Stimulated activated CD4-positive, alpha-beta T cell treated with anti-CD3 and anti-CD28 coated beads, Interleukin-1b, Interleukin-23, amount 100 ng/mL, for 24 hours (primary cell): ENCODE measurements around the gene MYO5A.
"Not testable (repeated sequence)": the region's sequence is repeated elsewhere in the genome, so short reads cannot be mapped to it uniquely, and the experiment has no call there.

ENCODE experiments used
- DNase-seq, 4 experiments: peaks; one replicate each; pipeline ENCODE4 v3.0.0-alpha.2; 2020; ENCODE audit warnings: low read depth in 4 of 4, low spot score in 1 of 4

MYO5A gene

DNA sequence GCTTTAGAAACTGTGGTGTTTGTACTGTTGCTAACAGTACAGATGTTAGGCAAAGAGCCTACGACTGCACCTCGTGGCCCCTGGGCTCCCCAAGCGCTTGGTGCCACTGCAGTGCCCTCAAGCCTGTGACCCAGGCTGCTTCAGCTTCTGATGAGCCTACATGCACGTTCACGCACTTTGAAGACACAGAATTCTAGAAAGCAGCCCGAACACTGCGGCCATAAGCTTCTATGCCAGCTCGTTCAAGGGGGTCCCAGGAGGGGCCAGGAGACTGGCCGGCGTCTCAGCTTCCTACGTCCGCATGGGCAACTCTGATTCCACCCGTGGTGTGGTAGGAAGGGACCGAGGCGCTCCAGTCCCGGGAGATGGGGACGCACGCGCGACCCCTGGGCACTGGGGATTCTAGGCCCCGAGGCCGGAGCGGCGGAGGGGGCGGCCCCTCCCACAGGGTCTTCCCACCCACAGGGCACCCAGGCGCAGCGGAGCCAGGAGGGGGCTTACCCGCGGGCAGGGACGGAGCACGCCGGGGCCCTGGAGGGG lies 233.7 kb downstream of the MYO5A start:
- no peak for DNase-seq

DNA sequence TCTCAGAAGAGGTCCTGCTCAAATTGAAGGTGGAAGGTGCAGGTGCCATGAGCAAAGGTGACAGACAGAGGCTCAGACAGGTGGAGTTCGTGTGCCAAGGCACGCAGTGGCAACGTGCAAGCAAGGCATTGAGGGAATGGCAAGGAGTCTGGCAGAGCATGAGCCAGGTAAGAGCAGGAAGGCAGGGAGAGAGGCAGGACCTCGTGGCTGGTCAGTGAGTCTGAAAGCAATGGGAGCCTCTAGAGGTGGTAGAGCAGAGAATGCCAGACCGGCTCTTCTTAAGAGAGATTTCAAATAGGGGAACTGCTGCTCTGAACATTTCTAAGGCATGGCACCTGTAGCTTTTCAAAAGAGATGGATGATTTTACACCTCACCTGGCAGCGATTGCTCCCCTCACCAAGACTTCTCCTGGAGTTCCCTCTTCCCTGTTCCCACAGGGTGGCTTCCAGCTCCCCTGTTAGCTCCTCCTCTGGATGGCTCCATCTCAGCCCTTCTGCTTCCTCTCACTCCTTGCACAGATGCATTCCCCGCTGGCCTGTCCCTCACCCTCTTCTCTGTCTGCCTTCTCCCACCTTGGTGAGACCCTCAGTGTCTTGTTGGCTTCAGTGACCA lies 235.8 kb downstream of the MYO5A start:
- no peak for DNase-seq

DNA sequence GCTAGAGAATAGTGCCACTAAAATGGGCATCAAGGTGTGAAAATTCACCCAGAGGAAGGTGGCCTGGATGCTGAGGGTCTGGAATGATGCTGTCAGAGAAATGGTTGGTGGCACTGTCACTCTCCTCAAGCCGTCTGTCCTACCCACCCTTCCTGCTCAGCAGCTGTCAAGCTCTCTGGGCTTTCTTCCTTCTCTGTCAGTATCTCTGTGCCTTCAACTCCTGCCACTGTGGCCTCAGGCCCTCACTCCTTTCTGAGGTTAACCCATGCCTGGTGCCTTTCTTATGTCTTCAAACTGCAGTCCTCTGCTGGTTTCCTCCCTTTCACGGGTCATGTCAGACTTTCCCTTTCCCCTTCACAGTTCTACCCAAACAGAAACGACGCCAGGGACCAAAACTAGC lies 237.5 kb downstream of the MYO5A start:
- DNase-seq, result no peak

DNA sequence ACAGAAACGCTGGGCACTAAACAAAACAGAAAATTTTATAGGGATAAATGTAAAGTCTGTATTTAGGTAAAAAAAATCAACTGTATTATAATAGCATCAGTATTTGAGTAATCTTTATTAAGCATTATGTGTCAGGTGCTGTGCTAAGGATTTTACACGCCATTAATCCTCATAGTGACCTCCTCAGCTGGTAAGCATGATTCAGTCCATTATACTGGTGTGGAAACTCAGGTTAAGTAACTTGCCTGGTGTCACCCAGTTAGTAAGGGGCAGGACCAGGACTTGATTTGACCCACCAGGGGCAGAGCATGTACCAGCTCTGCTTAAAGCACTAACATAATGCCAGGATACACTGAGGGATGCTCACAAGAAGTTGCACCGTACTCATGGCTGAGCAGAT lies 237.9 kb downstream of the MYO5A start:
- DNase-seq, result no peak

- DNase-seq, result no peak
Measured at GRCh38 chr15:52290329-52290728, 238.4 kb downstream of the MYO5A start.

GRCh38 chr15:52289629-52290081 lies 239.0 kb downstream of the MYO5A start:
- DNase-seq, result no peak

DNA sequence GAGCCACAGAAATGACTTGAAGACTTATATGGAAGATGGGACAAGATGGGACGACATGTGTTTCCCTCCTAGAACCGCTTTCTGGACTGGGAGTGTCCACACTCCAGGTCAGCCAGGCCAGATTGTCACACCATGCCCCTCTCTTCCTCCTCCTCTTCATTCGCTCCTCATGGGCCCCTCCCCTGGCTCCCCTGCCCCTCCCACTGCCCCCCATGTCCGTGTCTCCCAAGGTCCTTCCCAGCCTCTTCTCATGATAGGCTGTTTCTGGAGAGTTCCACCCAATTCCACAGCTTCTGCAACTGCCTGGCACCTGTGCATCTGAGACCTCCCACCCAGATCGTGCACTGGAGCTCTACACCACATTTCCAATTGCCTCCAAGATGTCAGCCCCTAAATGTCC lies 239.7 kb downstream of the MYO5A start:
- no peak for DNase-seq

DNA sequence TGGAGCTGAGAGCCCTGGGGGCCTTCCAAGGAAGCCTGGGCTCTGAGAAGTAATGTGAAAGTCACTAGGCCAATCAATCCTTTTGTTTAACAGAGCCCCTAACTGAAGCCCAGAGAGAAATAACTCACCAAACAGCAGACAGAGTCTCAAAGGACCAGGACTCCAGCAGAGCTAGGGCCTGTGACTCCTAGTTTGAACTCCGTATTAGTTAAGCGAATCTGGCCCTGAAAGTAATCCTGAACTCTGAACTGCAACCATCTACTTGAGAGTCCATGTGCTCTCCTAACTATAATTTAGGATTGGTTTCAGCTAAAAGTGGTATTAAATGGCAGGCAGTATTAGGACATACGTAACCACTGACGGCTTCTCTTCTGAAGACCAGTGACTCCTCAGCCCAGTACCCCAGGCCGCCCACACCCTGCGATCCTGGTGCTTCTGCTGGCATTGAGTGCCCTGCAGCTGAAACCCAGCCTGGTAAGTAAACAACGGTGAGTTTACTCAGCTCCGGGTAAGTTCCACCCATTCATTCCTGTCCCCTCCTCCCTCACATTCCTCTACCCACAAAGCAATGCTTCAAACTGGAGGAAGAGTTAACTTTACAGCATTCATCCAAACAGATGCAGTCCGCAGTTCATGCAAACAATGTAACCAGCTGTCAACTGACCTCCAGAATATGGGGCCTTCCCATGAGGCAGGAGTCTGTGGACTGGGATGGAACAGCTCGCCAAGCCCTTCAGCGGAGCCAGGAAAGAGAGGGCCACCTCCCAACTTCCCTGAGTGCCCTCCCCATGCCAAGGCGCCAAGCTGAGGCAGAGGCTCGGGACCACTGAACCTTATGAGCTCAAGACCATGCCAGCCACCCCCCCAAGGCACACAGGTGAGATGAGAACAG lies 240.4 kb downstream of the MYO5A start:
- no peak for DNase-seq

DNA sequence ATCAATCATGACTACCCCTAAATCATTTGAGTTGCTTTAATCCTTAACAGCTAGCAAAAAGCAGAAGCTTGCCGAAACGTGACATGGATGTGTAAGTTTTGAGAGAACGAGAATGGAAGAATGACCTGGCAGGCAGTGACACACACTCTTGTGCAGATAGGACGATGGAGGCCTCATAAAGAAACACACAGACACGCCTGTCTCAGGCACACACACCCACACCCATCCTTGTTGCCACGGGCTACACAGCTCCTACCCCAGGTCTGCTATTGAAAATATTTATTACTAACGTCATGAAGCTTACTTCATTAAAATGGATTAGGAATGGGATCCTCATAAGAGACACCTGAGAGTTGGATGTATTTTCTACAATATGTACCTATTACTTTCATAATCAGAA lies 241.6 kb downstream of the MYO5A start:
- DNase-seq, result no peak

- DNase-seq, result not testable (repeated sequence)
Measured at GRCh38 chr15:52285941-52286340, 242.7 kb downstream of the MYO5A start.

DNA sequence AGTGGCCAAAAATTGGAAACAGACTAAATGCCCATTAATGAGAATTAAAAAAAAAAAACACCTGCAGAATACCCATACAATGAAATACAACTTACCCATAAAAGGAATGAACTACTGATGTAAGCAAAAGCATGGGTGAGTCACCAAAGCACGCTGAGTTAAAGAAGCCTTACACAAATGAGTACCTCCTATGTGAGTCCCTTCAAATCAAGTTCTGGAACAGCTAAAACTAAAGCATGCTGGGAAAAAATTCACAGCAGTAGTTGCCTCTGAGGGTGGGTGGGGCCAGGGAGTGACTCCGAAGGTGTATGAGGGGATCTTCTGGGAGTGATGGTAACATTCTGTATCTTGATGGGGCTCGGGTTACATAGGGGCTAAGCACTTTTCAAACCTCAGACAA lies 244.5 kb downstream of the MYO5A start:
- DNase-seq, result no peak

DNA sequence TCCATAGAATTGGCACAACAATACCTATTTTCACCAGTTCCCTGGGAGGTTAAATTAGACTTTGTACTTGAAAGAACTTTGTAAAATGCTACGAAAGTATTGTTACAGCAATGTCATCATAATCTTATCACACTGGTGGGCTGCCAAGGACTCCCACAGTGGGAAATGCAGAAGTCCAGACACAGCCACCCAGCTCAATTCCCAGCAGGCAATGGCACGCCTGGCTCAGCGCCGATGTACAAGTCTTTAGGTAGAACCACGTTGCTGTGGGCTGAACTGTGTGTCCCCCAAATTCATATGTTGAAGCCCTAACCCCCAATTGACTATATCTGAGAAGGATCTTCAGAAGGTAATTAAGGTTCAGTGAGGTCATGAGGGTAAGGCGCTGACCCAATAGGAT lies 245.4 kb downstream of the MYO5A start:
- DNase-seq, result no peak

GRCh38 chr15:52282418-52282817 lies 246.3 kb downstream of the MYO5A start:
- no peak for DNase-seq

- DNase-seq, result no peak
Measured at GRCh38 chr15:52281085-52282035, 247.3 kb downstream of the MYO5A start.

- DNase-seq, result no peak
Measured at GRCh38 chr15:52280326-52281084, 248.2 kb downstream of the MYO5A start.

DNA sequence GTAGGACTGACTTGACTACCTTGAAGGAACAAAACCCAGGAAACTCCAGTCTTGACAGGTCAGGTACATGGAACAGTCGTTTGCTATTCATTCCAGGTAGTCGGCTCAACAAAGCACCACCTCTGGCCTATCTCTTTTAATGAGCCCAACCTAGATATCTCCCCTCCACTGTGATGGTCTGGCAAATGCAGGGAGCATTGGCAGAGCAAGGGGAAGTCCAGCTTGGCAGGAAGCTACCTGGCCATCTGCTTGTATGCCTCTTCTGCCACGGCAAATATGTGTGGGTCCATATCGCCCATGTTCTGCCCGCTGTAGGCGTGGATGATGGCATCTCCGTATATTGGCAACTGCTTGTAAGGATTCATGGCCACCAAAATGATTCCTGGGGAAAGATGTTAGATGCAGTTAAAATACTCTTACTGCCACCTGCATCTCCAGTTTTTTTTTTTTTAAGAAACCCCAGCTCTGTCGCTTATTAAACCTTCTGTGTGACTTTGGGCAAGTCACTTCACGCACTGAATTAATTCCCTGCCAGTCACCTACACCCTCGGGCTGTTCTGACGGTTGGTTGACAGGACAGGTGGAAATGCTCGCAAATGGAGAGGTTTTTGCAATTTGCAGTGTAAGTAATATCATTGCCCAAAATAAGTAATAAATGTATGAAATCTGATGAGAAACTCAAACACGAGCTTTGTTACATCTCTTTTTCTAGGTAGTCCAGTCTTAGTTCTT lies 249.9 kb downstream of the MYO5A start:
- DNase-seq, result no peak

- no peak for DNase-seq
Measured at GRCh38 chr15:52278135-52278534, 250.5 kb downstream of the MYO5A start.

DNA sequence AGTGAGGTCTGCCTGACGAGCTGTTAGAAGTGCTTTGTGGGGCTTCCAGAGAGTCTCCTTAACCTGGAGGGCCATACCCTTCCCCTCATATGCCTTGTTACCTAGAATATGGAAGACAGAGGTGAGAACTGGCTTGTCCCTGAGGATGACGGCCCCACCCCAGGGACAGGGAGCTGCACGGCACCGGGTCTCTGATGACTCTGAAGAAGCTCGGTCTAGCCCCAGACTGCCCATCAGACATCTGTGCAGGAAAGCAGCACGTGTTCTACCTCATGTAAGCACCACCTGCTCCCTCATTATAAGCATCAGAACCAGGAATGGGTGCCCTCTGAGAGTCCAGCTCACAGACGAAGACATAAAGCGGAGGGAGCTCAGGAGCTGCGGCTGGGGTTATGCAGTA lies 251.1 kb downstream of the MYO5A start:
- no peak for DNase-seq

DNA sequence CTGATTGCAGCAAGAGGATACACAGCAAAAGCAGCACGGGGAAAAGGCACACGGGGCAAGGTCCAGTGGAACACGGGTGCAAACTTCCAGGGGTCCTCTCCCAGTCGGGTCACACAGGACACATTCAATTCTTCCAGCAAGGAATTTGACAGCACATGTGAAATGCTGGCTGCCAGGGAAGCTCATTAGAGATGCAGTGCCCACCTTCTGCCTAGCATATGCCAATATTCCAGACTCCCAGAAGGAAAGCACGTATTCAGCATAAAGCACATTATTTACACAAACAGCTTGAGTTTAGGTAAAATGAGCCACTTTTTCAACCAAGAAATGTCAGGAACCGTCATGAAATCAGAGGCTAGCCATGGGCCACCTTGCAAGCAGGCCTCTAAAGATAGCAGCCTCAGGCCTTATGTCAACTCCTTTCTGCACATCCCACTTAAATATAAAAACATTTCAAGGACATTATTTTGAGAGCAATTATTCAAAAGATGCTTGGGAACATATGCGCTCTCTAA lies 252.4 kb downstream of the MYO5A start:
- DNase-seq, result no peak
